GM21447 (cell line): ENCODE data around the gene IREB2.
"Not testable (repeated sequence)": the region's sequence is repeated elsewhere in the genome, so short reads cannot be mapped to it uniquely, and the experiment has no call there.

Experiments
- ATAC-seq: cut with Tn5 transposase; IDR thresholded peaks from one replicate; pipeline ENCODE4 v1.9.1; 2021; ENCODE audit not compliant: unreplicated experiment

The IREB2 gene

GRCh38 chr15:78437762-78438618, at the start of gene IREB2:
Gene IREB2 (plus strand): TSS chr15:78438216. CDS start chr15:78438338, 122 bp downstream.
- ATAC-seq = peak; percentile 79

GRCh38 chr15:78388865-78389264, 49.2 kb upstream of the IREB2 start:
- no peak for ATAC-seq

GRCh38 chr15:78389322-78389721, 48.7 kb upstream of the IREB2 start:
- ATAC-seq = no peak

GRCh38 chr15:78389738-78390137, 48.3 kb upstream of the IREB2 start:
- ATAC-seq = no peak

GRCh38 chr15:78390242-78390641, 47.8 kb upstream of the IREB2 start:
- no peak for ATAC-seq

- ATAC-seq = no peak
Measured at GRCh38 chr15:78390826-78391225, 47.2 kb upstream of the IREB2 start.

- no peak for ATAC-seq
Measured at GRCh38 chr15:78391781-78392180, 46.2 kb upstream of the IREB2 start.

GRCh38 chr15:78392430-78392829, 45.6 kb upstream of the IREB2 start:
- ATAC-seq = no peak

- ATAC-seq = no peak
Measured at GRCh38 chr15:78393137-78393536, 44.9 kb upstream of the IREB2 start.

- no peak for ATAC-seq
Measured at GRCh38 chr15:78394026-78394425, 44.0 kb upstream of the IREB2 start.

- ATAC-seq = no peak
Measured at GRCh38 chr15:78394981-78395616, 42.9 kb upstream of the IREB2 start.

GRCh38 chr15:78396186-78396814, 41.7 kb upstream of the IREB2 start:
- ATAC-seq = no peak

- no peak for ATAC-seq
Measured at GRCh38 chr15:78396976-78397375, 41.0 kb upstream of the IREB2 start.

- no peak for ATAC-seq
Measured at GRCh38 chr15:78397382-78397781, 40.6 kb upstream of the IREB2 start.

- no peak for ATAC-seq
Measured at GRCh38 chr15:78398076-78398825, 39.8 kb upstream of the IREB2 start.

GRCh38 chr15:78399091-78399490, 38.9 kb upstream of the IREB2 start:
- ATAC-seq = no peak

- ATAC-seq = no peak
Measured at GRCh38 chr15:78402061-78402610, 35.9 kb upstream of the IREB2 start.

GRCh38 chr15:78404125-78404524, 33.9 kb upstream of the IREB2 start:
- ATAC-seq = no peak

- not testable (repeated sequence) for ATAC-seq
Measured at GRCh38 chr15:78404796-78405195, 33.2 kb upstream of the IREB2 start.

- ATAC-seq = no peak
Measured at GRCh38 chr15:78405336-78405924, 32.6 kb upstream of the IREB2 start.
